Myocyte (in vitro differentiated cells): ENCODE data around the gene TRRAP. TPM values are rescaled to one million over a fixed set of nuclear protein-coding genes. Genes with fewer than 3 reads are reported as not detected.

ENCODE experiments used
- DNase-seq: peaks from one replicate; pipeline ENCODE4 v3.0.0-alpha.2; 2012; ENCODE audit warnings: low read depth
- total RNA-seq: library from RNA; depleted of rRNA; stranded (reverse); fragments of >200 nt; gene quantifications from 2 replicates; pipeline ENCODE4 v1.2.3, GENCODE V29; 2014

Gene TRRAP
- total RNA-seq, 1 donor from 2014 or later, result 24.0 TPM

DNA sequence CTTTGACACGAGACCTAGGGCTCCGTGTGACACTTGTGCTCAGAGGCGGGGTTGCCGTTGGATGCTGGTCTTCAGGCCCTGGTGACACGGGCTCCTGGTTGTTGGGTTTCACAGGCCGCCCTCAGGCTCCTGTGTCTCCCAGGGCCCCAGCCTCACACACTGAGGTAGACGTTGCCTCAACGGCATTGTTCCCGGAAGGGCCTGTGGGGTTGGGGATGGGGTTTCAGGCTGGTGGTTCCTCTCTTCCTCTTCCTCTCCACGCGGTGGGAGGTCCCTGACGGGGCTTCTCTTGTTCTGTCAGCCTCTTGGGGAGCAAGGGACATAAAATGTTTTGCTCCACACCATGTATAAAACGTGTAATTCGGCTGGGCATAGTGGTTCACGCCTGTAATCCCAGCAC, 125.1 kb downstream of the TRRAP start:
- no peak for DNase-seq

GRCh38 chr7:99004216-99004615, 125.9 kb downstream of the TRRAP start:
- peak; percentile 34 for DNase-seq

GRCh38 chr7:99004781-99005500, 126.6 kb downstream of the TRRAP start:
- DNase-seq, result no peak

DNA sequence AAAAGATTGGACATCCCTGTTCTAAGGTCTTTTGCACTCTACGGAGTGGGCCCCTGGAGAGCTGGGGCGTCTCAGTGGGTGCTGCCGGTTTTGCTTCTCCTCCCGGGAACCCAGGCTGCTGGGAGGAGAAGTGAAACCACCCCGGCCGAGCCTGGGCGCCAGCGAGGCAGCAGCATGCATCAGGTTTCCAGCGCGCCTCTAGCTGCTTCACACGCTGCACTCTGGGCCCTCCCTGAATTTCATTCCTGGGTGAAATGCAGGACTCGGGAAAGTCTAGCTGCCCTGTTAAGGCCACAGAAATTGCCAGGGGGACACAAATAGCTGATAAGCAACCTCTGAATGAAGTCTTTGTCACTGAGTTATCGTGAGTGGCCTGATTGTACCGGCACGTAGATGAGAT, 127.4 kb downstream of the TRRAP start:
- no peak for DNase-seq

GRCh38 chr7:99006739-99007424, 128.6 kb downstream of the TRRAP start:
- DNase-seq, result peak; percentile 13

- no peak for DNase-seq
Measured at GRCh38 chr7:99008181-99008631, 129.9 kb downstream of the TRRAP start.

DNA sequence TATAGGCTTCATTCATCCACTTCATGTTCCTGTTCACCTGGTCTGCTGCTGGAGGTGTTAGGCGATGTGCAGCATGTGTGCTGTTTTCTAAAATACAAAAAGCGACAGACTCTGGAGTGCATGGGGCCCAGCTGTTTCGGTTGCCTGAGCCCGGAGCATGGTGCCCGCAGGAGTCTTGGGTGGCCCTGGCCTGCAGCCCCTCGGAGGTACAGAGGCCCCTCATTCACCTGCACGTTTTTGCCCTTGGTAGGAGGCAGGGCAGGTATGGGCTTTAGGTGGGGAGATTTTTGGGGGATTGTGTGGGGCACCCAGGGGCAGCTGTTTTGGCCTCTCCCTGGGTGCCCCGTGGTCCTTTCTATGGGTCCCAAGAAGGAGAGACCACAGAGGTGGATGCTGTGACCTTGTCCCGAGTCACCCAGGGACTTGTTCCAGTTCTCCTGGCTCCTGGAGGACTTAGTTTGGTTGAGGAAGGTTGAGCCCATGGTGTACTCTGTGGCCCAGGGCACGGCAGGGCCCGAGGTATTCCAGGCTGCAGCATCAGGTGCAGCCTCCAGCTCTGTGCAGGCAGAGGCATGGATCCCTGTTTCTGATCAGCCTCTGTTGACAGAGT, 130.7 kb downstream of the TRRAP start:
- DNase-seq, result no peak

GRCh38 chr7:99010281-99010680, 131.9 kb downstream of the TRRAP start:
- no peak for DNase-seq

DNA sequence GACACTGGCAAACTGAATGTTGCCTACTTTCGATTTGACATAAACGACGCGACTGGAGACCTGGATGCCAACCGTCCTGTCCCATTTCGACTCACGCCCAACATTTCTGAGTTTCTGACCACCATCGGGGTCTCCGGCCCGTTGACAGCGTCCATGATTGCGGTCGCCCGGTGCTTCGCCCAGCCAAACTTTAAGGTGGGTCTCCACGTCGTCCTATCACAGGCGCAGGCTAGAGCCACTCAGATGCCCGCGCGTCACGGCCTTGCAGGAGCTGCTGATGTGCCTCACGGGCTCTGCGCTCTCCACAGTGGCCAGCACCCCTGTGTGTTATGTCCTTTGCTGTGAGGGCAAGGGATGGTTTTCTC, 133.0 kb downstream of the TRRAP start:
- DNase-seq, result no peak

GRCh38 chr7:99011706-99012404, 133.5 kb downstream of the TRRAP start:
- DNase-seq, result no peak

DNA sequence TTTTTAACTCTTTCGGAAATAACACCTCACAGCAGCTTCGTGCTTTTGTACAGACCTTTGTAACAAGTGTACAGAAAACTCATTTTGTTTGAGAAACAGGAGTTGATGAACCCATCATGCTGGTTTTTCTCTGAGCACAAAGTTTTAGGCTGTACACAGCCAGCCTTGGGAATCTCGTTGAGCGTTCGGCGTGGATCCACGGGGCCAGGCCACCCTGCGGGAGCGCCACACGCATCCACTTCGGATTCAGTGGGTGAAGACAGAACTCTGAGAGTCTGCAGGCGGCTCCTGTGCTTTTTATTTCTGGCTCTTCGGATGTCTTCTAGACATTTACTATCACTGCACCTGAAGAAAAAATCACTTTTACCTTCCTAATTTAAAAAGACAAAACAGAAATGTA, 134.4 kb downstream of the TRRAP start:
- no peak for DNase-seq

DNA sequence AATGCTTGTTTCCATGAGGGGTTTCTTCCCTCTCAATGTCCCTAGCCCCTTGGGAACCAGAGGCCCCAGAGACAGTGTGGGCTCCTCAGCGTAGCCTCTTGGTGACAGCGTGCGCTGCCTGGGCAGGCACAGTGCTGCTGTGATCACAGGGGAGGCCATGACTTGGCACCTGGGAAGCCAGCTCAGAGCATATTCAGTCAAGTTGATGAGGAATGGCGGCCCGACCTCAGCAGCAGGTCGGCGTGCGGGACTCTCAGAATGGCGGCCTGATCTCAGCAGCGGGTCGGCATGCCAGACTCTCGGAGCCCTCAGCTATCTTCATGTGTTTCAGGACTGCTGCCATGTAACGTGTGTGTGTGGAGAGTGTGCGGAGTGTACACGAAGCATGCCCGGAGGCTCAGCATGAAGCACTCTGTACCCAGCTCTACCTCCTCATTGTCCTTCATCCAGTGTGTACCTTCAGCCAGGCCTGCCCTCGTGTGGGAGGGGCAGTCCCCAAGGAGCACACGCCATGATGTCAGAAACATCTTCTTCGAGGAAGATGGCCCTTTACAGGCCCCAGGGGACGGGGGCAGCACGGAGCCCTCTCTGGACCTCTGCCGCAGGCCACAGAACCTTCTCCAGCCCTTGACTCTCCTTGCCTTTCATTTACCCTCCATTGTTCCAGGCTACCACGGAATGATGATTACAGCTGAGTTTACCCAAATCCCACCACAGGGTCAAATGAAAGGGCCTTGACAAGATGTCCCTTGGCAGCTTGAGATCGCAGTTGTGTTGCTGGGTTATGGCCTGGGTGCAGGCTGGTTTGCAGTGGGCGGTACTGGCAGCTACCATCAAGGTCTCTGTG, 135.2 kb downstream of the TRRAP start:
- no peak for DNase-seq

- no peak for DNase-seq
Measured at GRCh38 chr7:99014113-99014985, 136.0 kb downstream of the TRRAP start.

GRCh38 chr7:99016196-99016595, 137.9 kb downstream of the TRRAP start:
- DNase-seq, result no peak

GRCh38 chr7:99019523-99020412, 141.4 kb downstream of the TRRAP start:
- no peak for DNase-seq

GRCh38 chr7:99020413-99020715, 142.0 kb downstream of the TRRAP start:
- no peak for DNase-seq

DNA sequence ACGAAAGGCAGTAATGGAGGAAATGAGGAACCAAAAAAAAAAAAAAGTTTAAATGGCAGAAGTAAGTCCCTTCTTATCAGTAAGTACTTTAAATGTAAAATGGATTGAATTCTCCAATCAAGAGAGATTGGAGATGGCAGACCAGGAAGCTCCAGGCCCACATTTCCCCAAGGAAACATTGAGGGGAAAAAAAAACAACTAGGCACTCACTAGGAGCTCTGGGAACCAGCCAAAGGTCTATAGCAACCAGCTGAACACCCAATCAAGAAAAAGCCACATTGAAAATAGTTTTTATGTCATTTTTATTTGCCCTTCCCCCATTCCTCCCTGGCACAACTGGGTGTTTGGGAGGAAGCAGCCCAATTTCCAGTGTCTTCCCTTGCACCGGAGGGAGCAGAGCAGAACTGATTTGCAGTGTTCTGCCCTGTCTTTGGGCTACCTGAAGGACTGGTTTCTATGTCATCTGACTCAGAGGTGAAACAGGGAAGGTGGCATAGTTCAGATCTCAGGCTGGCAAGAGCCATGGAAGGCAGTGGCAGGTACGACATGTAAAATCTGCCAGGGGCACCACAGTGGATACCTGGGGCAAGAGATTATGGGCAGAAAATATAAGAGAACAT, 143.7 kb downstream of the TRRAP start:
- DNase-seq, result peak; percentile 30

GRCh38 chr7:99024066-99024465, 145.7 kb downstream of the TRRAP start:
- DNase-seq, result peak; percentile 14

DNA sequence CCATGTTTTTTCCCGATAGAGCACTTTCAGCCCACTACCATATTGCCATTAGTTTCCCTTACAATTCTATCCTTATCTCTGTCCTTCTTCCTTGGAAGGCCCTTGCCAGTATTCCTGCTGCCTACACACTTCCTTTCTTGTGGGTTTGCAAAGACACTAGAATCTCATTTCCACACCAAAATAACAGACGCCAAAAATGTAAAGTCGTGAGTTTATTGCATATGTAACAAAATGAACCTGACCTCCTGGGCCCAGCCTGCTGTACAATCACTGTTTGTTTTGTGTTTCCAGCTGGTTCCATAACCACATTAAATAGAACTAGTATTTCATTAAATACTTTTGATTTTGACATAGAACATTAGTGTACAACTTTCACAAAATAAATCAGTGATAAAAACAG, 148.9 kb downstream of the TRRAP start:
- no peak for DNase-seq
